ENCODE measurements around the gene THOC2. TPM values are rescaled to one million over a fixed set of nuclear protein-coding genes. Genes with fewer than 3 reads are reported as not detected.

Gene THOC2
- total and polyA plus RNA-seq, 9 of the 15 experiments (the other 6 are each of a cell fraction or from before 2014, with no cell fraction given) = 131 to 234 (median 192) TPM

GRCh38 chrX:123764967-123765871 lies 32.4 kb upstream of the THOC2 start (continued):
- 0 out of 4 replicates have a peak, but pooled peaks of 1 of the 2 experiments have one; percentile 69 for TF ChIP-seq KDM4B (IDR thresholded peaks at IDR 0.05; ENCODE audit: borderline replicate concordance in 2 of 2, low read depth in 1 of 2)
- peak; percentile 40; the same call in 1 of the 2 replicates for TF ChIP-seq CXXC5 (CRISPR knock-in tag; IDR thresholded peaks at IDR 0.05)
- TF ChIP-seq, protein P1, sequence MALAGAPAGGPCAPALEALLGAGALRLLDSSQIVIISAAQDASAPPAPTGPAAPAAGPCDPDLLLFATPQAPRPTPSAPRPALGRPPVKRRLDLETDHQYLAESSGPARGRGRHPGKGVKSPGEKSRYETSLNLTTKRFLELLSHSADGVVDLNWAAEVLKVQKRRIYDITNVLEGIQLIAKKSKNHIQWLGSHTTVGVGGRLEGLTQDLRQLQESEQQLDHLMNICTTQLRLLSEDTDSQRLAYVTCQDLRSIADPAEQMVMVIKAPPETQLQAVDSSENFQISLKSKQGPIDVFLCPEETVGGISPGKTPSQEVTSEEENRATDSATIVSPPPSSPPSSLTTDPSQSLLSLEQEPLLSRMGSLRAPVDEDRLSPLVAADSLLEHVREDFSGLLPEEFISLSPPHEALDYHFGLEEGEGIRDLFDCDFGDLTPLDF (CRISPR knock-in tag; IDR thresholded peaks at IDR 0.05) = no peak
- peak in 1 of 3 experiments; percentile 78; a peak in 2 of 6 replicates for TF ChIP-seq ZBTB11 (CRISPR knock-in tag; IDR thresholded peaks at IDR 0.05)
- peak; percentile 37 for TF ChIP-seq PHF20 (IDR thresholded peaks at IDR 0.05; ENCODE audit: partially characterized antibody)
- TF ChIP-seq DIDO1 (tag; IDR thresholded peaks at IDR 0.05; ENCODE audit: low read depth) = no peak
- TF ChIP-seq GABPB1 (CRISPR knock-in tag; IDR thresholded peaks at IDR 0.05) = peak; percentile 57; the same call in 1 of the 2 replicates
- TF ChIP-seq SP1 (CRISPR knock-in tag; IDR thresholded peaks at IDR 0.05) = peak; percentile 35; the same call in 1 of the 2 replicates
- TF ChIP-seq, protein P2, sequence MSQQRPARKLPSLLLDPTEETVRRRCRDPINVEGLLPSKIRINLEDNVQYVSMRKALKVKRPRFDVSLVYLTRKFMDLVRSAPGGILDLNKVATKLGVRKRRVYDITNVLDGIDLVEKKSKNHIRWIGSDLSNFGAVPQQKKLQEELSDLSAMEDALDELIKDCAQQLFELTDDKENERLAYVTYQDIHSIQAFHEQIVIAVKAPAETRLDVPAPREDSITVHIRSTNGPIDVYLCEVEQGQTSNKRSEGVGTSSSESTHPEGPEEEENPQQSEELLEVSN (IDR thresholded peaks at IDR 0.05; ENCODE audit: borderline replicate concordance in 1 of 2, extremely low read depth in 1 of 2, insufficient read depth in 1 of 2, insufficient read length in 1 of 2, low read depth in 1 of 2, low read length in 1 of 2, poor library complexity in 1 of 2, severe bottlenecking in 1 of 2) = peak in 1 of 2 experiments; percentile 44
- TF ChIP-seq ZNF444 (CRISPR knock-in tag; IDR thresholded peaks at IDR 0.05) = no peak
- no peak for TF ChIP-seq PRMT5 (CRISPR knock-in tag; IDR thresholded peaks at IDR 0.05)
- peak in 1 of 2 experiments; percentile 12; a peak in 2 of 4 replicates for TF ChIP-seq ZNF639 (CRISPR knock-in tag; conservative IDR thresholded peaks at IDR 0.05 in 1 of 2, IDR thresholded peaks at IDR 0.05 in 1 of 2)
- TF ChIP-seq CREM (IDR thresholded peaks at IDR 0.05; ENCODE audit: low read depth) = peak; percentile 70; the same call in 1 of the 2 replicates
- TF ChIP-seq U2AF1 (optimal IDR thresholded peaks at IDR 0.05; ENCODE audit: low read depth, low read length) = no peak
- peak; percentile 60 for TF ChIP-seq TAF1 (IDR thresholded peaks at IDR 0.05; ENCODE audit: control insufficient read depth, extremely low read depth, insufficient read depth, low read length, severe bottlenecking)
- peak; percentile 85 for TF ChIP-seq GABPA (tag; conservative IDR thresholded peaks at IDR 0.05; ENCODE audit: low read depth)
- TF ChIP-seq ELF1 (tag; IDR thresholded peaks at IDR 0.05) = 0 out of 2 replicates have a peak, but pooled peaks have one; percentile 28
